IMR-90 (cell line): ENCODE data around the gene NEGR1. TPM values are rescaled to one million over a fixed set of nuclear protein-coding genes. Genes with fewer than 3 reads are reported as not detected.
A peak's percentile ranks its signal among the peaks of the same experiment; 100 is the strongest.

ENCODE experiments used
- ATAC-seq: fragments of 200-7000 bp; cut with Tn5 transposase; 2 replicates; pipeline ENCODE4 v1.9.1; 2020; ENCODE audit warnings: low read depth, mild to moderate bottlenecking, moderate library complexity
- BruUV-seq: library from RNA; stranded (reverse); fragments of 400-500 nt; replicated peaks from 2 replicates; lab custom pipeline; 2021; lab: Mats Ljungman, UMichigan
- CTCF ChIA-PET: fragments of 300-600 bp; formaldehyde crosslinking; extraction: SDS; loops from one replicate; lab custom pipeline; 2021; ENCODE audit warnings: antibody characterized with exemption; lab: Yijun Ruan, JAX
- POLR2A ChIA-PET: fragments of 300-600 bp; sonication (Branson Sonifier 250); formaldehyde crosslinking; loops from one replicate; lab custom pipeline; 2022; ENCODE audit warnings: antibody characterized with exemption; ENCODE audit not compliant: unreplicated experiment; lab: Charles Lee
- DNase-seq: peaks from one replicate; pipeline ENCODE4 v3.0.0; 2013
- H2AFZ ChIP-seq: replicated peaks from 2 replicates; pipeline ENCODE3; 2013; ENCODE audit warnings: low read length, mild to moderate bottlenecking; ENCODE audit not compliant: poor library complexity
- H2AK5ac ChIP-seq: 2 replicates; pipeline ENCODE4 v1.6.1; 2013; ENCODE audit warnings: low read depth, low read length, inconsistent platforms
- H2AK9ac ChIP-seq: replicated peaks from 2 replicates; pipeline ENCODE3; 2013; ENCODE audit warnings: mild to moderate bottlenecking, low read depth, low read length, moderate library complexity; ENCODE audit not compliant: poor library complexity
- H2BK120ac ChIP-seq: 2 replicates; pipeline ENCODE4 v1.6.1; 2013; ENCODE audit warnings: low read depth, low read length, inconsistent platforms
- H2BK15ac ChIP-seq: 3 replicates; pipeline ENCODE4 v1.6.1; 2013; ENCODE audit warnings: low read depth, low read length, inconsistent platforms
- H2BK20ac ChIP-seq: 2 replicates; pipeline ENCODE4 v1.6.1; 2013; ENCODE audit warnings: low read depth, mild to moderate bottlenecking, inconsistent platforms, low read length, moderate library complexity
- H2BK5ac ChIP-seq: 2 replicates; pipeline ENCODE4 v1.6.1; 2013; ENCODE audit warnings: mild to moderate bottlenecking, low read depth, low read length, inconsistent platforms; ENCODE audit not compliant: poor library complexity, severe bottlenecking
- H3K14ac ChIP-seq: replicated peaks from 2 replicates; pipeline ENCODE4 v1.6.1; 2013; ENCODE audit warnings: low read depth, low read length, inconsistent platforms
- H3K18ac ChIP-seq: 2 replicates; pipeline ENCODE4 v1.6.1; 2013; ENCODE audit warnings: low read depth, low read length, control low read depth
- H3K23ac ChIP-seq: 2 replicates; pipeline ENCODE4 v1.6.1; 2013; ENCODE audit warnings: low read depth, low read length, inconsistent platforms
- H3K27ac ChIP-seq: 2 replicates; pipeline ENCODE4 v1.5.1; 2013; ENCODE audit warnings: mild to moderate bottlenecking, control low read depth, low read length; ENCODE audit not compliant: insufficient read depth
- H3K27me3 ChIP-seq: 2 replicates; pipeline ENCODE4 v1.6.1; 2013; ENCODE audit warnings: low read length; ENCODE audit not compliant: control insufficient read depth, insufficient read depth
- H3K36me3 ChIP-seq: 2 replicates; pipeline ENCODE4 v1.6.1; 2013; ENCODE audit warnings: low read length, mixed read lengths; ENCODE audit not compliant: control insufficient read depth, insufficient read depth
- H3K4ac ChIP-seq: 2 replicates; pipeline ENCODE4 v1.6.1; 2013; ENCODE audit warnings: low read depth, low read length, inconsistent platforms
- H3K4me1 ChIP-seq: 2 replicates; pipeline ENCODE4 v1.6.1; 2013; ENCODE audit warnings: low read length, mixed read lengths; ENCODE audit not compliant: control insufficient read depth, insufficient read depth
- H3K4me2 ChIP-seq: 2 replicates; pipeline ENCODE4 v1.6.1; 2013; ENCODE audit warnings: low read depth, mild to moderate bottlenecking, control low read depth, low read length, moderate library complexity
- H3K4me3 ChIP-seq: 2 replicates; pipeline ENCODE4 v1.5.1; 2013; ENCODE audit warnings: low read depth, mild to moderate bottlenecking, control low read depth, low read length, moderate library complexity; ENCODE audit not compliant: insufficient read depth
- H3K56ac ChIP-seq: 2 replicates; pipeline ENCODE4 v1.6.1; 2013; ENCODE audit warnings: low read length, inconsistent platforms; ENCODE audit not compliant: insufficient read depth; ENCODE audit errors: extremely low read depth
- H3K79me1 ChIP-seq, 2 experiments: 2 replicates each; pipeline ENCODE4 v1.6.1; 2013; ENCODE audit warnings: low read length in 2 of 2, inconsistent platforms in 1 of 2, low read depth in 1 of 2
- H3K9ac ChIP-seq: 2 replicates; pipeline ENCODE4 v1.6.1; 2013; ENCODE audit warnings: low read depth, low read length, control low read depth
- H3K9me1 ChIP-seq: 2 replicates; pipeline ENCODE4 v1.6.1; 2013; ENCODE audit warnings: low read length, inconsistent platforms; ENCODE audit not compliant: insufficient read depth
- H3K9me3 ChIP-seq: 2 replicates; pipeline ENCODE4 v1.6.1; 2013; ENCODE audit warnings: low read length; ENCODE audit not compliant: control insufficient read depth, insufficient read depth
- H4K20me1 ChIP-seq: 2 replicates; pipeline ENCODE4 v1.6.1; 2013; ENCODE audit warnings: low read length, inconsistent platforms; ENCODE audit not compliant: insufficient read depth
- H4K5ac ChIP-seq: 2 replicates; pipeline ENCODE4 v1.6.1; 2013; ENCODE audit warnings: mild to moderate bottlenecking, low read depth, low read length, control low read depth
- H4K8ac ChIP-seq, 2 experiments: 2 replicates each; pipeline ENCODE4 v1.6.1; 2013; ENCODE audit warnings: low read depth in 2 of 2, low read length in 2 of 2, control low read depth in 1 of 2, inconsistent platforms in 1 of 2
- H4K91ac ChIP-seq: 2 replicates; pipeline ENCODE4 v1.6.1; 2013; ENCODE audit warnings: low read depth, low read length, inconsistent platforms; ENCODE audit not compliant: insufficient read depth
- CEBPB ChIP-seq: IDR thresholded peaks from 2 replicates; pipeline ENCODE4 v1.6.1; 2012; ENCODE audit warnings: low read depth, low read length, improper control_type of control experiment
- CHD1 ChIP-seq: IDR thresholded peaks from 2 replicates; pipeline ENCODE4 v1.6.1; 2012; ENCODE audit warnings: low read depth, low read length, improper control_type of control experiment
- MAFK ChIP-seq: IDR thresholded peaks from 2 replicates; pipeline ENCODE4 v1.6.1; 2012; ENCODE audit warnings: low read depth, low read length, improper control_type of control experiment
- dilution Hi-C: fragments of 300-500 bp; cut with HindIII; formaldehyde crosslinking; loops from one replicate; pipeline ENCODE4 v1.14.3; 2018; ENCODE audit warnings: low sequenced_read_pairs; ENCODE audit not compliant: unreplicated experiment
- in situ Hi-C: fragments of 300-500 bp; cut with MboI; formaldehyde crosslinking; loops from 3 replicates; pipeline ENCODE4 v1.14.3; 2019; ENCODE audit warnings: low sequenced_read_pairs, inconsistent platforms, mixed read lengths
- intact Hi-C: fragments of 100-400 bp; cut with micrococcal nuclease; formaldehyde crosslinking; loops from 2 replicates; pipeline ENCODE4 v1.10.0; 2022
- polyA plus RNA-seq, 3 experiments: library from polyadenylated mRNA; depleted of rRNA; stranded (reverse); fragments of >200 nt; gene quantifications; 2 replicates each; pipeline ENCODE4 v1.2.3, GENCODE V29; 2012; ENCODE audit warnings: low replicate concordance in 1 of 3
- total RNA-seq: library from RNA; depleted of rRNA; stranded (reverse); fragments of >200 nt; gene quantifications from 2 replicates; pipeline ENCODE4 v1.2.3, GENCODE V29; 2012

Gene NEGR1
- total and polyA plus RNA-seq, 2 of the 4 experiments (the other 2 are of a cell fraction): 5.1 to 9.1 TPM

DNA sequence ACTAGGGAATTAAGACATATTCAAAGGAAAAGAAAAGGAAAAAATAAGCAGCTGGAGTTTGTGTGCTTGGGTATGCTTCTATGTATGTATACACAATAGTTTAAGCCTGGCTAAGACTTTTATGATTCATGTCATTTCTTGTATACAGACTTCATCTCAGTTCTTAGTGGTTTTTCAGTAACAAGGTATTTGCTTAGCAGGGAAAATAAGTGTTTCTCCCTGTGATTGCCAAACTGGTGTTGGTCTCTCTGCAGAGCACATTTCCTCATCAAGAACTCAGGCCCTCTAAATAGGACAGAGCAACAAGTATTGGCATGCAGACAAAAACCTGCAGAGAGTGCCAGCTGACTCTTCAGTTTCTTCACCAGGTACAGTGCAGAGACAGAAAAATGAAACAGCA is 717.1 kb downstream of the NEGR1 start:
- Histone ChIP-seq H3K14ac (no peak overlapping the region), H2BK5ac (no peak overlapping the region), H3K4me1 (peaks cover 3% of the 10 kb centered on the region; the same call in 1 of the 2 replicates), H3K56ac (no peak overlapping the region), H3K18ac (no peak overlapping the region), H3K27me3 (no peaks in the 10 kb centered on the region), H3K4me2 (no peak overlapping the region), H4K91ac (no peak overlapping the region), H4K20me1 (no peaks in the 10 kb centered on the region), H3K27ac (no peak overlapping the region), H2AK5ac (no peak overlapping the region), H2BK20ac (no peak overlapping the region), H4K8ac (no peak overlapping the region), H3K4ac (no peak overlapping the region), H2BK15ac (no peak overlapping the region), H2AK9ac (no peak overlapping the region), H3K9me3 (no peaks in the 10 kb centered on the region), H3K4me3 (no peak overlapping the region), H2BK120ac (no peak overlapping the region), H3K36me3 (no peaks in the 10 kb centered on the region), H2AFZ (no peak overlapping the region), H3K9me1 (no peaks in the 10 kb centered on the region), H3K9ac (no peak overlapping the region), H4K5ac (no peak overlapping the region), H3K79me1 (no peaks in the 10 kb centered on the region), H3K23ac (no peak overlapping the region)
- in situ Hi-C loops (no loop called here), intact Hi-C loops (no loop called here), dilution Hi-C loops (no loop called here)
- ChIA-PET POLR2A (no interaction called here), CTCF (no interaction called here)
- TF ChIP-seq MAFK: peak; percentile 54
- TF ChIP-seq CHD1: no peak
- TF ChIP-seq CEBPB: peak; percentile 57
- no TSS peak for BruUV-seq
- peak; percentile 90 for ATAC-seq
- DNase-seq: peak; percentile 83
